HCT116 (cell line): ENCODE data around the gene TRIM69. TPM values are rescaled to one million over a fixed set of nuclear protein-coding genes. Genes with fewer than 3 reads are reported as not detected.

Source experiments
- ATAC-seq: fragments of 200-7000 bp; cut with Tn5 transposase; 2 replicates; pipeline ENCODE4 v1.9.1; 2020; ENCODE audit warnings: mild to moderate bottlenecking, moderate library complexity
- BruUV-seq: library from RNA; stranded (reverse); fragments of 400-500 nt; replicated peaks from 2 replicates; lab custom pipeline; 2021; lab: Mats Ljungman, UMichigan
- CTCF ChIA-PET: fragments of 300-600 bp; sonication (Branson Sonifier 250); formaldehyde crosslinking; loops from one replicate; lab custom pipeline; 2021; ENCODE audit warnings: antibody characterized with exemption; lab: Charles Lee
- POLR2A ChIA-PET: fragments of 300-600, 350-600 bp; sonication (Branson Sonifier 250); formaldehyde crosslinking; loops from one replicate; lab custom pipeline; 2021; ENCODE audit warnings: antibody characterized with exemption; lab: Charles Lee
- RAD21 ChIA-PET, 2 experiments: fragments of 300-600 bp; sonication (Branson Sonifier 250); formaldehyde crosslinking; loops; one replicate each; lab custom pipeline; 2023; ENCODE audit warnings: low total read pairs in 2 of 2; ENCODE audit not compliant: uncharacterized antibody in 2 of 2, unreplicated experiment in 2 of 2, low non-redundant PET in 1 of 2; lab: Charles Lee
- DNase-seq: peaks from one replicate; pipeline ENCODE4 v3.0.0-alpha.2; 2010; ENCODE audit warnings: low read depth, low spot score
- H2AFZ ChIP-seq: fragments of 200-600 bp; shearing (Covaris generic), sonication (generic); 2 replicates; pipeline ENCODE4 v1.6.1; 2017; ENCODE audit warnings: low read depth, mixed run types, mixed read lengths, antibody characterized with exemption, low read length; ENCODE audit not compliant: poor library complexity, severe bottlenecking
- H3K27ac ChIP-seq: 2 replicates; pipeline ENCODE4 v1.5.1; 2012; ENCODE audit warnings: low read depth, low read length
- H3K27me3 ChIP-seq: fragments of 200-600 bp; sonication (generic); 2 replicates; pipeline ENCODE4 v1.6.1; 2016; ENCODE audit warnings: mixed run types, low read length, mixed read lengths; ENCODE audit not compliant: insufficient read depth
- H3K36me3 ChIP-seq, 2 experiments: fragments of 200-500 bp in 1 of 2; fragments of 200-600 bp in 1 of 2; sonication (Bioruptor generic) in 1 of 2; sonication (generic) in 1 of 2; 2 replicates each; pipeline versions ENCODE4 v1.5.1 to v1.6.1; 2014 to 2016; ENCODE audit warnings: low read length in 2 of 2, inconsistent platforms in 1 of 2, mixed read lengths in 1 of 2, mixed run types in 1 of 2; ENCODE audit not compliant: insufficient read depth in 2 of 2, control insufficient read depth in 1 of 2
- H3K4me1 ChIP-seq, 2 experiments: fragments of 200-600 bp in 1 of 2; sonication (generic) in 1 of 2; 2 replicates each; pipeline versions ENCODE4 v1.5.1 to v1.6.1; 2012 to 2017; ENCODE audit warnings: low read length in 2 of 2, inconsistent platforms in 1 of 2, mild to moderate bottlenecking in 1 of 2, mixed read lengths in 1 of 2, mixed run types in 1 of 2, moderate library complexity in 1 of 2; ENCODE audit not compliant: insufficient read depth in 2 of 2, control insufficient read depth in 1 of 2
- H3K4me2 ChIP-seq: fragments of 200-600 bp; sonication (generic); 2 replicates; pipeline ENCODE4 v1.6.1; 2017; ENCODE audit warnings: mixed run types, low read length, mixed read lengths
- H3K4me3 ChIP-seq, 2 experiments: fragments of 200-600 bp in 1 of 2; sonication (generic) in 1 of 2; replicated peaks in 1 of 2; 2 replicates each; pipeline ENCODE4 v1.5.1; 2011 to 2016; ENCODE audit warnings: low read length in 2 of 2, control low read depth in 1 of 2, low read depth in 1 of 2, mild to moderate bottlenecking in 1 of 2, mixed read lengths in 1 of 2, mixed run types in 1 of 2
- H3K79me2 ChIP-seq: fragments of 200-600 bp; sonication (generic); 2 replicates; pipeline ENCODE4 v1.6.1; 2017; ENCODE audit warnings: mild to moderate bottlenecking, mixed run types, low read length, moderate library complexity, mixed read lengths; ENCODE audit not compliant: insufficient read depth
- H3K9ac ChIP-seq: fragments of 200-600 bp; sonication (generic); 2 replicates; pipeline ENCODE4 v1.6.1; 2016; ENCODE audit warnings: low read length, mixed read lengths
- H3K9me2 ChIP-seq: fragments of 200-600 bp; sonication (generic), shearing (Covaris generic); 2 replicates; pipeline ENCODE4 v1.6.1; 2017; ENCODE audit warnings: mixed run types, mild to moderate bottlenecking, moderate library complexity; ENCODE audit not compliant: insufficient read depth
- H3K9me3 ChIP-seq, 2 experiments: fragments of 200-500 bp in 1 of 2; fragments of 200-600 bp in 1 of 2; sonication (Bioruptor generic) in 1 of 2; sonication (generic) in 1 of 2; 2 replicates each; pipeline ENCODE4 v1.6.1; 2014 to 2017; ENCODE audit warnings: low read length in 2 of 2, mixed read lengths in 2 of 2, inconsistent platforms in 1 of 2, low read depth in 1 of 2, mild to moderate bottlenecking in 1 of 2, mixed run types in 1 of 2, moderate library complexity in 1 of 2; ENCODE audit not compliant: control insufficient read depth in 1 of 2, insufficient read depth in 1 of 2
- H4K20me1 ChIP-seq: fragments of 200-600 bp; sonication (generic), shearing (Covaris generic); 2 replicates; pipeline ENCODE4 v1.6.1; 2017; ENCODE audit warnings: mixed run types, mild to moderate bottlenecking, moderate library complexity; ENCODE audit not compliant: insufficient read depth
- CBX3 ChIP-seq: IDR thresholded peaks from 2 replicates; pipeline ENCODE4 v1.6.1; 2012; ENCODE audit warnings: low read depth
- CEBPB ChIP-seq: IDR thresholded peaks from 2 replicates; pipeline ENCODE4 v1.6.1; 2012; ENCODE audit warnings: low read depth
- FOSL1 ChIP-seq: IDR thresholded peaks from 2 replicates; pipeline ENCODE4 v1.6.1; 2012; ENCODE audit warnings: low read depth
- JUND ChIP-seq: IDR thresholded peaks from 2 replicates; pipeline ENCODE4 v1.6.1; 2012
- POLR2A ChIP-seq: IDR thresholded peaks from 2 replicates; pipeline ENCODE4 v1.7.0; 2011; ENCODE audit warnings: borderline replicate concordance; ENCODE audit not compliant: insufficient read depth, insufficient read length; ENCODE audit errors: extremely low read depth
- RAD21 ChIP-seq: IDR thresholded peaks from 2 replicates; pipeline ENCODE4 v1.6.1; 2012; ENCODE audit warnings: low read depth, mild to moderate bottlenecking
- SRF ChIP-seq: IDR thresholded peaks from 2 replicates; pipeline ENCODE4 v1.6.1; 2012; ENCODE audit warnings: low read depth
- TCF7L2 ChIP-seq: IDR thresholded peaks from 2 replicates; pipeline ENCODE4 v1.7.0; 2011; ENCODE audit warnings: borderline replicate concordance, inconsistent platforms; ENCODE audit not compliant: insufficient read depth, insufficient read length; ENCODE audit errors: extremely low read depth
- YY1 ChIP-seq: IDR thresholded peaks from 2 replicates; pipeline ENCODE4 v1.6.1; 2011; ENCODE audit warnings: low read length, low read depth, moderate library complexity, mild to moderate bottlenecking; ENCODE audit not compliant: insufficient replicate concordance; ENCODE audit errors: extremely low read depth
- ZBTB33 ChIP-seq: IDR thresholded peaks from 2 replicates; pipeline ENCODE4 v1.6.1; 2011; ENCODE audit warnings: mild to moderate bottlenecking, low read length, moderate library complexity; ENCODE audit not compliant: insufficient replicate concordance; ENCODE audit errors: extremely low read depth
- intact Hi-C: fragments of 100-400 bp; cut with micrococcal nuclease; formaldehyde crosslinking; loops from 2 replicates; pipeline ENCODE4 v1.10.0; 2022
- total RNA-seq: library from RNA; stranded (reverse); gene quantifications from one replicate; pipeline ENCODE4 v1.2.1, GENCODE V29; 2021; ENCODE audit not compliant: unreplicated experiment

The TRIM69 gene
- total RNA-seq, 1 experiment from 2014 or later, result 13.0 TPM

- no peak for ATAC-seq
- intact Hi-C loops, result no loop called here
- ChIA-PET POLR2A (no interaction called here), RAD21 (no interaction called here), CTCF (interaction anchor here (0.6 kb wide), 1 partner anchor 48 kb away, joined by 3 read pairs; no protein-coding TSS in a partner anchor)
- TF ChIP-seq CEBPB, result no peak
- no peak for TF ChIP-seq YY1
- no peak for TF ChIP-seq POLR2A
- TF ChIP-seq SRF, result no peak
- no peak for TF ChIP-seq JUND
- no peak for TF ChIP-seq FOSL1
- no peak for TF ChIP-seq CBX3
- no peak for TF ChIP-seq RAD21
- no peak for TF ChIP-seq TCF7L2
- no peak for TF ChIP-seq ZBTB33
- no peaks in the 10 kb centered on the region for H4K20me1 ChIP-seq
- no peaks in the 10 kb centered on the region for H3K9me2 ChIP-seq
- BruUV-seq, result no TSS peak
- no peaks in the 10 kb centered on the region for H3K36me3 ChIP-seq
- H3K4me2 ChIP-seq, result no peak overlapping the region
- H3K9ac ChIP-seq, result no peak overlapping the region
- H3K9me3 ChIP-seq, result no peaks in the 10 kb centered on the region
- no peaks in the 10 kb centered on the region for H3K79me2 ChIP-seq
- H3K27me3 ChIP-seq, result no peaks in the 10 kb centered on the region
- no peaks in the 10 kb centered on the region for H3K4me1 ChIP-seq
- DNase-seq, result no peak
- H2AFZ ChIP-seq, result no peak overlapping the region
- no peak overlapping the region for H3K27ac ChIP-seq
- no peak overlapping the region for H3K4me3 ChIP-seq
These were observed 68.1 kb downstream of the TRIM69 start for GRCh38 chr15:44804298-44805046.
